ENCODE results near the gene SLC45A1.

The SLC45A1 gene

DNA sequence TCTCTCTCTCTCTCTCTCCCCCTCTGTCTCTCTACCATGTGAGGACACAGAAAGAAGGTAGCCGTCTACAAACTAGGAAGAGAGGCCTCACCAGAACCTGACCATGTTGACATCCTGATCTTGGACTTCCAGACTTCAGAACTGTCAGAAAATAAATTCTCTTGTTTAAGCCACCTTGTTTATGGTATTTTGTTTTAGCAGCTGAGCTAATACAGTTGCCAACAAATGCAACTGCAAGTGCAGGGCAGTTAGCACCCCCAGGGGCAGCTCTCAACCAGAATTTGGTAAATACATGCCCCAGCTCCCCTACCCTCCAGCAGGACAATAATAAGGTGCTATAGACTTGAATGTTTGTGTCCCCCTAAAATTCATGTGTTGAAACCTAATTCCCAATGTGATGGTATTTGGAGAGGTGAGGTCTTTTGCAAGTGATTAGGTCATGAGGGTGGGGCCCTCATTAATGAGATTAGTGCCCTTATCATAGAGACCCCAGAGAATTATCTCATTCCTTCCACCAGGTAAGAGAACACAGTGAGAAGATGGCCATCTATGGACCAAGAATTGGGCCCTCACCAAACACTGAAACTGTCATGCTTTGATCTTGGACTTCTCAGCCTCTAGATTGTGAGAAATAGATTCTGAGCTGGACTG is 6.7 kb upstream of the SLC45A1 start:
- TF ChIP-seq TAF1 (IDR thresholded peaks at IDR 0.05; ENCODE audit: borderline replicate concordance, insufficient read depth, low read length) (no peak), FOXP2 (optimal IDR thresholded peaks at IDR 0.05; ENCODE audit: borderline replicate concordance, extremely low read depth, extremely low read length, insufficient read depth) (no peak)

DNA sequence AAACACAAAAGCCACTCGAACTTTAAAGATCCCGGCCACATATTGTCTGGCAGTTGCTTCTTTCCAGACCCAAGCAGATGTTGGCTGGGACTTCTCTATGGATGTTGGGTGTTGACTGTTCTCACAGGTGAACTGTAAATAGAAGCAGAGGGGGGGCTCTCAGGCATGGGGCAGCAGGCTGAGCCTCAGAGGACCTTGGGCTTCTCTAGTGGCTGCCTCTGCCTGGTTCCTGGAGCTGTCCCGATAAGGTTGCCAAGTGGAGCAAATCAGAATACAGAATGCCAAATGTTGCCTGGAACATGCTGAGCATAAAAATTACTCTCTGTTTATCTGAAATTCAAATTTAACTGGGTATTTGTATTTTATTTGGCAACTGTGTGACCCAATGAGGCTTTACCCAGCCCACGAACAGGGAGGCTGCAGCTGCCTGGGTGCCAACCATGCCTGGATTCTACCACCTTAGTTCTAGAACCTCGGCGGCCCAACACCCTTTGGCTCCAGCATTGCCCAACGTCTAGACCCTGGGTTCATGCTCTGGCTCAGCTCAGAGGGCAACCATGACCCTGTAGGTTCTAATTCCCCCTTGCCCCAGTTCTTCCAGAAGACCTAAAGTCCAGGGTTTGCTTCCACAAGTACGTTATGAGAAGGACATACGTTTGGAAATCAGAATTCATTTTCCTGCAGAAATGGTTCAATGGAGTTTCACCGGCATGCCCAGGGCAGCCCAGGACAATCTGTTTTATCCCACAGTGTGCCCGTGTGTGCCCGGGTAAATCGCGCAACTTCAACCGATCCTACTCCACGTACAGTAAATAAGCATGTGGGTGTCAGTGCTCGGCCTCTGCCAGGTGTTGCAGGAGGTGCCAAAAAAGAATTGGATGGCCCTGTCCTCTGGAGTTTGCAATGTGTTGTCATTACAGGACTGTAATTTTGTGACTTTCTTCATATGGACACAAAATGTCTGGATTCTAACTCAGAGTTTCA is 5.4 kb upstream of the SLC45A1 start:
- TF ChIP-seq FOXP2 (optimal IDR thresholded peaks at IDR 0.05; ENCODE audit: borderline replicate concordance, extremely low read depth, extremely low read length, insufficient read depth) (no peak), POLR2AphosphoS5 (IDR thresholded peaks at IDR 0.05; ENCODE audit: low read depth, low read length) (no peak), TAF1 (IDR thresholded peaks at IDR 0.05; ENCODE audit: borderline replicate concordance, insufficient read depth, low read length) (no peak), SIN3A (IDR thresholded peaks at IDR 0.05; ENCODE audit: borderline replicate concordance, insufficient read depth, low read length) (no peak)
- TF ChIP-seq, protein P1, sequence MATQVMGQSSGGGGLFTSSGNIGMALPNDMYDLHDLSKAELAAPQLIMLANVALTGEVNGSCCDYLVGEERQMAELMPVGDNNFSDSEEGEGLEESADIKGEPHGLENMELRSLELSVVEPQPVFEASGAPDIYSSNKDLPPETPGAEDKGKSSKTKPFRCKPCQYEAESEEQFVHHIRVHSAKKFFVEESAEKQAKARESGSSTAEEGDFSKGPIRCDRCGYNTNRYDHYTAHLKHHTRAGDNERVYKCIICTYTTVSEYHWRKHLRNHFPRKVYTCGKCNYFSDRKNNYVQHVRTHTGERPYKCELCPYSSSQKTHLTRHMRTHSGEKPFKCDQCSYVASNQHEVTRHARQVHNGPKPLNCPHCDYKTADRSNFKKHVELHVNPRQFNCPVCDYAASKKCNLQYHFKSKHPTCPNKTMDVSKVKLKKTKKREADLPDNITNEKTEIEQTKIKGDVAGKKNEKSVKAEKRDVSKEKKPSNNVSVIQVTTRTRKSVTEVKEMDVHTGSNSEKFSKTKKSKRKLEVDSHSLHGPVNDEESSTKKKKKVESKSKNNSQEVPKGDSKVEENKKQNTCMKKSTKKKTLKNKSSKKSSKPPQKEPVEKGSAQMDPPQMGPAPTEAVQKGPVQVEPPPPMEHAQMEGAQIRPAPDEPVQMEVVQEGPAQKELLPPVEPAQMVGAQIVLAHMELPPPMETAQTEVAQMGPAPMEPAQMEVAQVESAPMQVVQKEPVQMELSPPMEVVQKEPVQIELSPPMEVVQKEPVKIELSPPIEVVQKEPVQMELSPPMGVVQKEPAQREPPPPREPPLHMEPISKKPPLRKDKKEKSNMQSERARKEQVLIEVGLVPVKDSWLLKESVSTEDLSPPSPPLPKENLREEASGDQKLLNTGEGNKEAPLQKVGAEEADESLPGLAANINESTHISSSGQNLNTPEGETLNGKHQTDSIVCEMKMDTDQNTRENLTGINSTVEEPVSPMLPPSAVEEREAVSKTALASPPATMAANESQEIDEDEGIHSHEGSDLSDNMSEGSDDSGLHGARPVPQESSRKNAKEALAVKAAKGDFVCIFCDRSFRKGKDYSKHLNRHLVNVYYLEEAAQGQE (IDR thresholded peaks at IDR 0.05; ENCODE audit: insufficient read depth in 1 of 2, low read depth in 2 of 2, low read length in 2 of 2), result no peak

DNA sequence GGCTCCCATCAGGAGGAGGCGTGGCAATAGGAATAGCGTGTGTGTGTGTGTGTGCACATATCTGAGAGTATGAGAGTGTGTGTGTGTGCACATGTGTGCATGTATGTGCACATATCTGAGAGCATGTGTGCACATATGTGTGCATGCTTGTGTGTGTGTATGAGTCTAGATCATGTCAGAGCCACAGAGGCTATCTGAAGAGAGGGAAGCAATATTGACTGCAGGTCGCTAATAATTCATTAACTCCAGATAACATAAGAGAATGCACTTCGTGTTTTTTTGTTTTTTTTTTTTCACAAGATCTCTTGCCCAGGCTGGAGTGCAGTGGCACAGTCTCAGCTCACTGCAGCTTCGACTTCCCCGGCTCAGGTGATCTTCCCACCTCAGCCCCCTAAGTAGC is 4.7 kb upstream of the SLC45A1 start:
- TF ChIP-seq FOXP2 (optimal IDR thresholded peaks at IDR 0.05; ENCODE audit: borderline replicate concordance, extremely low read depth, extremely low read length, insufficient read depth) (no peak), SIN3A (IDR thresholded peaks at IDR 0.05; ENCODE audit: borderline replicate concordance, insufficient read depth, low read length) (no peak), TAF1 (IDR thresholded peaks at IDR 0.05; ENCODE audit: borderline replicate concordance, insufficient read depth, low read length) (no peak), POLR2AphosphoS5 (IDR thresholded peaks at IDR 0.05; ENCODE audit: low read depth, low read length) (no peak)
- TF ChIP-seq, protein P1 (IDR thresholded peaks at IDR 0.05; ENCODE audit: insufficient read depth in 1 of 2, low read depth in 2 of 2, low read length in 2 of 2), result no peak

DNA sequence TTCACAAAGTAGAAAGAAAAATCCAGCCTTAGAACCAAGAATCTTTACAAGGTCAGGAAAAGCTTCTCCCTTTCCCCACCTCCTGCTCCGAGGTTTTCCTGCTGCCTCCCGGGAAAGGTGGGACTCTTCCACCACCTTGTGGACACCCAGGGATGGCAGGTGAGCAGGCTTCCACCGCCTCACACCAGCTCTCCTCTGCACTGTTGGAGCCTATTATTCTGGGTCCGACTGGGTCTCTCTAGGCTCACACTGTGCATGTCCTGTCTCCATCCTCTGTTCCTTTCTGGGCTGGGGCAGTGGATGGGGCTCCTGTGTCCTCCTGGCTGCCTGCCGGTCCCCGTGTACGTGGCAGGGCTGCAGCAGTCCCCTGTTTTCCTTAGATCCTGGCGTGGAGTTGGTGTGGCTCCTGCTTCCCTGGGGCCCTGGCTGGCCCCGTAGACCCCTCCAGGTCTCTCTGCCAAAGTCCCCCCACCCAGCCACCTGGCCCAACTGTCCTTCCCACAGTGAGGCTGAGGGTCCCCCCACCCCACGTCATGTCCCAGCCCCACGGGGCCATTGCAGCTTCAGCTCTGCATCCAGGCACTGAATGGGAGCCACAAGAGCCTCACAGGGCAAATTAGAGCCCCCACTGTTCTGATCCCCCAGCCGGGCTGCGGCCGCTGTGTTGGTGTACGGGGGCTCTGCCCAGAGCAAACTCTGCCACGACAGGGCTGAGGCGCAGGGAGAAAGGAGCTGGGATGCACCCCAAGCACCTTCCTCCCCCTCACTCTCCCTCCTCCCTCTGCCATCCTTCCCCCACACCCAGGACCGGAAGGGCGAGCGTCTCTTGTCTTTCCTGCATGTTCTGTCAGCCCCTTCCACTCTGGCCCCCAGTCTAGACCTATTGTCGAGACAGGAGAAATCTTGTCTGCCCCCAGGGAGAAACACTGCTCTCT is 3.3 kb upstream of the SLC45A1 start:
- TF ChIP-seq POLR2AphosphoS5 (IDR thresholded peaks at IDR 0.05; ENCODE audit: low read depth, low read length) (no peak), FOXP2 (optimal IDR thresholded peaks at IDR 0.05; ENCODE audit: borderline replicate concordance, extremely low read depth, extremely low read length, insufficient read depth) (no peak), SIN3A (IDR thresholded peaks at IDR 0.05; ENCODE audit: borderline replicate concordance, insufficient read depth, low read length) (no peak), TAF1 (IDR thresholded peaks at IDR 0.05; ENCODE audit: borderline replicate concordance, insufficient read depth, low read length) (no peak)
- TF ChIP-seq, protein P1 (IDR thresholded peaks at IDR 0.05; ENCODE audit: insufficient read depth in 1 of 2, low read depth in 2 of 2, low read length in 2 of 2), result no peak

All from PFSK-1 (cell line).